BLaER1 (cell line): Measurements from ENCODE around the gene BICDL1.

Source experiments
- H3K27ac ChIP-seq: shearing (Covaris generic); formaldehyde crosslinking; 2 replicates; pipeline ENCODE4 v1.8.1; 2022
- H3K27me3 ChIP-seq: shearing (Covaris generic); formaldehyde crosslinking; 2 replicates; pipeline ENCODE4 v1.8.1; 2022
- H3K36me3 ChIP-seq: shearing (Covaris generic); formaldehyde crosslinking; 2 replicates; pipeline ENCODE4 v1.8.1; 2022
- H3K4me1 ChIP-seq: shearing (Covaris generic); formaldehyde crosslinking; 2 replicates; pipeline ENCODE4 v1.8.1; 2022
- H3K4me2 ChIP-seq: shearing (Covaris generic); formaldehyde crosslinking; 2 replicates; pipeline ENCODE4 v1.8.1; 2022
- H3K4me3 ChIP-seq: shearing (Covaris generic); formaldehyde crosslinking; 2 replicates; pipeline ENCODE4 v1.8.1; 2022
- H3K9ac ChIP-seq: shearing (Covaris generic); formaldehyde crosslinking; 2 replicates; pipeline ENCODE4 v1.8.1; 2022
- H3K9me3 ChIP-seq: shearing (Covaris generic); formaldehyde crosslinking; 2 replicates; pipeline ENCODE4 v1.8.1; 2022
- H4K20me1 ChIP-seq: shearing (Covaris generic); formaldehyde crosslinking; 2 replicates; pipeline ENCODE4 v1.8.1; 2022
- Cebpa-rat ChIP-seq: shearing (Covaris generic); IDR thresholded peaks from 2 replicates; pipeline ENCODE4 v1.8.1; 2022

The BICDL1 gene

DNA sequence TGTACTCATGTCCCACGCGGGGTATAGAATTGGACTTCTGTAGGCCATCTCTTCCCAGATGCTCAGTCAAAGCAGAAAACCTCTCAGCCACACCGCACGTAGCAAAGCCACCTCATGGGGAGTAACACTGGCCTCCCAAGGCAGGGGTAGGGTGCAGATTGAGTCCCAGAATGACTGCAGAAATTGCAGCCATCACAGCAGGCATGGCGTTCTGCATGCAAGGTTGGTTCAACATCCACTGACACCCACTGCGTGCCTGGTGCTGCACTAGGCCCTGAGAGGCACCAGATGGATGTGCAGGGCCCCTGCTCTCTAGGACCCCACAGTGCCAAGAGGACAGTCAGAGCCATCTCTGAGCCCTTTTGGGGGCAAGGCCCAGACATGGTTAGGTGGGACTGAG, 87.6 kb downstream of the BICDL1 start:
- H3K4me1 ChIP-seq: peaks cover 65% of the 10 kb centered on the region
- TF ChIP-seq Cebpa-rat: no peak
- no peaks in the 10 kb centered on the region for H3K27me3 ChIP-seq

DNA sequence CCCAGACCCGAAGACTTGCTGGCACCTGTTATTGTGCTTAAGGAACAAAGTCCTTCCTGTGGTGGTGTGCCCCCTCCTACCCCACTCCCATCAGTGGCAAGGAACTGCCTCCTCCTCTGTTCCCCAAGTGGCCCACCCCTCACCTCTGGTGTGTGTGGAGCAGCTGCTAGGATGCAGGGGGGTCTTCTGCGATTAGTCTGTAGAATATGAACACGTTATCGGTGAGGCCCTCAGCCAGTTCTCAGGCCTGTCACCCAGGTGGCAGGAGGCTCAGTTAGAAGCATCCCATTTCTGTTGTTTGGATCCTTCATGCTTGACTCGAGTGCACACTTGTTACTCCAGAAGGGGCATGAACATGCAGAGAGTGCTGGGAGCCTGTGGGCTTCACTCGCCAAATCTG, 88.2 kb downstream of the BICDL1 start:
- H3K36me3 ChIP-seq: no peaks in the 10 kb centered on the region
- H3K9me3 ChIP-seq: no peaks in the 10 kb centered on the region
- no peak overlapping the region; the same call in 1 of the 2 replicates for H3K4me3 ChIP-seq
- no peak for TF ChIP-seq Cebpa-rat
- H3K4me2 ChIP-seq: peak overlapping the region; percentile 78
- no peaks in the 10 kb centered on the region for H3K27me3 ChIP-seq
- H3K4me1 ChIP-seq: peaks cover 65% of the 10 kb centered on the region
- H3K9ac ChIP-seq: no peak overlapping the region
- H4K20me1 ChIP-seq: no peaks in the 10 kb centered on the region
- H3K27ac ChIP-seq: peak overlapping the region; percentile 33

More for the DNA sequence above, 87.6 kb downstream of the BICDL1 start:
- no peak overlapping the region for H3K9ac ChIP-seq
- H3K36me3 ChIP-seq: no peaks in the 10 kb centered on the region
- peak overlapping the region; percentile 33; the same call in 1 of the 2 replicates for H3K27ac ChIP-seq
- H3K4me3 ChIP-seq: no peak overlapping the region; the same call in 1 of the 2 replicates
- no peaks in the 10 kb centered on the region for H4K20me1 ChIP-seq
- H3K9me3 ChIP-seq: no peaks in the 10 kb centered on the region
- peak overlapping the region; percentile 78 for H3K4me2 ChIP-seq

DNA sequence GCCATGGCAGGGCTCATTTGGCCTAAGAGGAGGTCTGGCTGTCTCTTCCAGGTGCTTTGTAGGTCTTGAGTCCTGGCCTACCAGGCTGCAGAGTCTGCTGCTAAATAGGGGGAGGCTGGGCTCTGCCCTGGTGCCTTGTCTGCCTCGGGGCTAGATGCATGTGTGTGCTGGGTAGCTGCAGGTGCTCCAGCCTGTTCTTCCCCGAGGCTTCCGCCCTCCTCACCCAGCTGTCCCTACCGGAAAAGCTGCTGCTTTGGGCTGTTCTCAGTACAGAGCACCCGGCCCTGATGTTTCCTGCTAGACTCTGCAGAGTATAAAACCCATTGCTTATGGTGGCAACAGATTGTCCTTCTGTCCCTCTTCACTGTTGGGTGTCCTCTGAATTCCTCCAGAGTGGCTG, 89.8 kb downstream of the BICDL1 start:
- Histone ChIP-seq H3K27me3 (no peaks in the 10 kb centered on the region), H3K4me1 (peaks cover 65% of the 10 kb centered on the region), H3K36me3 (no peaks in the 10 kb centered on the region), H3K4me2 (peak overlapping the region; percentile 78), H3K9me3 (no peaks in the 10 kb centered on the region), H3K4me3 (peak overlapping the region; percentile 19; the same call in 1 of the 2 replicates), H3K9ac (peak overlapping the region; percentile 63; the same call in 1 of the 2 replicates), H3K27ac (peak overlapping the region; percentile 78), H4K20me1 (no peaks in the 10 kb centered on the region)
- no peak for TF ChIP-seq Cebpa-rat

DNA sequence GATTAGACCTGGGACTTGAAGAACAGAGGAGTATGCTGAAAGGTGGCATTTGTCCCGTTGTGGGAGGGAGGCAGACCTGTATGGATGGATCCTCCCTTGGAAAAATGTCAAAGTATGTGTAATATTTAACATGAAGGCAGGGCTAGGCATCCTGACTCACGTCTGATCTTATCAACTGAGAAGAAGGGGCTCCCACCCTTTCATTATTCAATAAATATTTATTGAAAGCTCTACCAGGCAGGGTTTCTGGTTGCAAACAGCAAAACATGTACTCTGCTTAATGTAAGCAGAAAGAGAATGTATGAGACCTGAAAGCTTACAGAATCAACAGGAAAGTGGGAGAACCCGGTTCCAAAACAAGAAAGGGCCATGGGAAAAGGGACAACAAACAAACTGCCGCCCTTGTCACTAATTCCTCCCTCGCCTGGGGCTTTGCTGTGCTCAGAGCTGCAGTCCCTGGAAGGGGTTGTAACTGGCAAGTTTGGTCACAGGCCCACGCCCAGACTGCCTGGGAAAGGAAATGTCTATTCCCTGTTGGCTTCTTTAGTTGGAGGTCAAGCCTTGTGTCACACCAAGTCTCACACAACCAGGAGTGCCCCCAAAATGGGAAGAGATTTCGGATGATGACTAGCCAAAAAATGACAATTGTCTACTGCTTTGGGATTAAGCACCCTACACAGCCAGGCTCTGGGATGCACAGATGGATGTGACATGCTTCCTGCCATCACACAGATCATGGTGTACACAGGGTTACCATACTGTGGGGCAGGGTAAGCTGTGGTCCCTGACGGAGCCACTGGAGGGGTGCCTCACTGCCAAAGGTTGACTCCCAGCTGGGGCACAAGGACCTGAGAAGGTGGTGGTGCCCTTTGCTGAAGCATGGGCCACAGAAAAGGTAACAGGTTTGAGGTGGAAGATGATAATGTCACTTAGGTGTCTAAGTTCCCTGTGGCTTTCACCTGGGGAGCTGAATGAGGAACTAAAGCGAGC, 90.7 kb downstream of the BICDL1 start:
- Histone ChIP-seq H3K36me3 (no peaks in the 10 kb centered on the region), H3K9ac (peak overlapping the region; percentile 63; the same call in 1 of the 2 replicates), H3K27me3 (no peaks in the 10 kb centered on the region), H3K4me3 (peak overlapping the region; percentile 19; the same call in 1 of the 2 replicates), H3K9me3 (no peaks in the 10 kb centered on the region), H3K27ac (peak overlapping the region; percentile 78), H3K4me1 (peaks cover 60% of the 10 kb centered on the region), H3K4me2 (peak overlapping the region; percentile 78), H4K20me1 (no peaks in the 10 kb centered on the region)
- TF ChIP-seq Cebpa-rat: no peak

DNA sequence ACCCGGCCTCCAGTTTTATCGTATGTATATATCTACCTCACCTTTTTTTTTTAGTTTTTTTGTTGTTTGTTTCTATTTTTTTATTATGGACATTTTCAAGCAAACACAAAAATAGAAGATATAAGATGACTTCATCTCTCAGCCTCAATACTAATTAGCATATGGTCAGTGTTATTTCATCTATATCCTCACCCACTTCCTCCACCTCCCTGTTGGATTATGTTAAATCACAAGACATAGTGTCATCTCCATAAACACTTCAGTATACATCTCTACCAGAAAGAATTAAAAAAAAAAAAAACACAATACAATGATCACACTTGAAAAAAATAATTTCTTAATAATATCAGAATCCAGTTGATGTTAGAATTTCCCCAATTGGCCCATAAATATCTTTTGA, 92.6 kb downstream of the BICDL1 start:
- H3K4me1 ChIP-seq: peaks cover 45% of the 10 kb centered on the region
- H3K27ac ChIP-seq: no peak overlapping the region
- no peak overlapping the region for H3K9ac ChIP-seq
- H3K9me3 ChIP-seq: no peaks in the 10 kb centered on the region
- H3K4me3 ChIP-seq: no peak overlapping the region
- no peak overlapping the region for H3K4me2 ChIP-seq
- no peaks in the 10 kb centered on the region for H3K36me3 ChIP-seq
- no peak for TF ChIP-seq Cebpa-rat
- H3K27me3 ChIP-seq: no peaks in the 10 kb centered on the region
- no peaks in the 10 kb centered on the region for H4K20me1 ChIP-seq

DNA sequence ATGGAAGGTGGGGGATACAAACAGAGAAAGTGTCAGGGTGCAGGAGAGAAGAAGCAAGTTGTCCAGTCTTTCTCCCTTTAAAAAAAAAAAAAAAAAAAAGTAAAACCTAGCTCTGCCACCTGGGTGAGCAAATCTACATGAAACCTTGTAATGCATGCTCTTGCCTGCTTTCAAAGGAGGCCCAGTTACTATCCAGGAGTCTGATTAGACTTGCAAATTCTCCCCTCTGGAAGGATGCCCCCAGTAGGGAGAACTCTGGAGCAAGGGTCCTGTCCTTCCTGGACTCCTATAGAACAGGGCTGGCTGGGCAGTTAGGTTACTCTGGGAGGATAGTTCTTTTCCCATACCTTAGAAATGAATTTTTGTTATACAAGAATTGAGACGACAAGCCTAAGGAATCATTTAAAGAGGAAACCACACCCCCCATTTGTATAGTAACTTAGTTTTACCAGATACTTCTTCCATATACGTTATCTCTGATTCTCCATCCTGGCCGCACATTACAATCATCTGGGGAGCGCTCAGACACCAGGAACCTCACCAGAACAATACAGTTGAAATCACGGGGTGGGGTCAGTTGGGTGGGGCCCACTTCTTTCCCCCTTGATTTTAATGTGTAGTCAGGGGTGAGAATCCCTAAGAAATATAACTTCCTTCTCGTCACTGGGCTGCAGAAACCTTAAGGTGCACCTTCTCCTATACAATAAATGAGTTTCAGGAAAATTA, 97.0 kb downstream of the BICDL1 start:
- TF ChIP-seq Cebpa-rat: no peak
- Histone ChIP-seq H3K4me2 (peak overlapping the region; percentile 93), H3K9ac (no peak overlapping the region), H3K9me3 (no peaks in the 10 kb centered on the region), H3K27me3 (no peaks in the 10 kb centered on the region), H3K4me3 (no peak overlapping the region), H3K4me1 (peaks cover 13% of the 10 kb centered on the region), H3K36me3 (peaks cover 7% of the 10 kb centered on the region; the same call in 1 of the 2 replicates), H3K27ac (no peak overlapping the region), H4K20me1 (0 out of 2 replicates have a peak, but pooled peaks cover 11% of the 10 kb centered on the region)

DNA sequence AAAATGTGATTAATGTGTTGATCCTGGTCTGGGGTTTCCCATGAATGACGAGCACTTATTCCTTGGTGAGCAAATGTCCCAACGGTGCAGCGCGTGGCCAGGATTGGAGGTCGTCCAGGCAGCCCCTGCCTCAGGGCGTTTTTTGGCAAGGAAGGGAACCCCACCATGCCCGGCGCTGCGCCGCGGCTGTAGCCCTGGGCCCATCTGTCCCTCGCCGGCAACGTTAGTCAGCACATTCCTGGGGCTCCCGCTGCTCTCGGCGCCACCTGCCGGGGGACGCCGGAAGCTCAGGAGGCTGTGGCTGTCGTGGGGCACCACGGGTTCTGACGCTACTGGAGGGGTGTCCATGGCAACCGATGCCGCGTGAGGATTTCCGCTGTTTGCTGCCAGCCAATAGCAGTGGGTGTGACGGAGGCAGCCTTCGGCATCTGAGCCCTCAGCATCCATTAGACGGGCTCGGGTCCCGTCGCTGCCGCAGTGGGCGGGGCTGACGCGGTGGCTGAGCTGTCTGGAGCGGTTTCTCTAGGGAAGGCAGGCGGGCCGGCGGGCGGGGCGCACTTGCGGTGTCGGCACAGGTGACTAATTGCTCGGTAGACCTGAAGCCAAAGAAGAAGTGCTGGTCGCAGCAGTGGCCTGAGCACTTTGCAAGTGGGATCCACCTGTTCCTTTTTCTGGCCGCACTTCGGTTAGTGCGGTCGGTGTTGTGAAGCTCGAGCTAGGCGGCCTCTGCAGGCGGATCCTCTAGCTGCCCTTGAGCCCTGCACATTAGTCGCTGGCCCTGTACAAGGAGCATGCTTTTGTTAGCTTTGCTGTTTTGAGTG, 98.0 kb downstream of the BICDL1 start:
- no peak overlapping the region for H3K27ac ChIP-seq
- H4K20me1 ChIP-seq: peaks cover 14% of the 10 kb centered on the region; the same call in 1 of the 2 replicates
- peaks cover 13% of the 10 kb centered on the region for H3K4me1 ChIP-seq
- H3K4me2 ChIP-seq: peak overlapping the region; percentile 93
- no peak for TF ChIP-seq Cebpa-rat
- H3K27me3 ChIP-seq: no peaks in the 10 kb centered on the region
- peak overlapping the region; percentile 65 for H3K4me3 ChIP-seq
- H3K9me3 ChIP-seq: no peaks in the 10 kb centered on the region
- peak overlapping the region; percentile 48; the same call in 1 of the 2 replicates for H3K9ac ChIP-seq
- H3K36me3 ChIP-seq: peaks cover 7% of the 10 kb centered on the region; the same call in 1 of the 2 replicates

DNA sequence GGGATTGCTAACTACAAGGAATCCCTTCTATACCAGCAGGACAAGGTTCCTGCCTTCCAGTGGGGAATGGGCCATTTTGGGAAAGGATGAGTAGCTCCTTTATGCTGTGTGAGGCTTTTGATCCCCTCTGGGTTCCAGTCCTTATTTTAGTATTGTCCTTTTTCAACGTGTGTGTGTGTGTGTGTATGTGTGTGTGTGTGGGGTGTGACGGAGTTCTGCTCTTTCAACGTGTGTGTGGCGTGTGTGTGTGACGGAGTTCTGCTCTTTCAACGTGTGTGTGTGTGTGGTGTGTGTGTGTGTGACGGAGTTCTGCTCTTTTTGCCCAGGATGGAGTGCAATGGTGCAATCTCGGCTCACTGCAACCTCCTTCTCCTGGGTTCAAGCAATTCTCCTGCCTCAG, 100.1 kb downstream of the BICDL1 start:
- no peaks in the 10 kb centered on the region for H3K27me3 ChIP-seq
- peaks cover 24% of the 10 kb centered on the region; the same call in 1 of the 2 replicates for H3K36me3 ChIP-seq
- no peak for TF ChIP-seq Cebpa-rat
- H3K4me2 ChIP-seq: no peak overlapping the region
- H3K27ac ChIP-seq: no peak overlapping the region
- H3K4me1 ChIP-seq: peaks cover 22% of the 10 kb centered on the region
- H4K20me1 ChIP-seq: peaks cover 35% of the 10 kb centered on the region
- no peaks in the 10 kb centered on the region for H3K9me3 ChIP-seq
- H3K9ac ChIP-seq: no peak overlapping the region
- H3K4me3 ChIP-seq: no peak overlapping the region

DNA sequence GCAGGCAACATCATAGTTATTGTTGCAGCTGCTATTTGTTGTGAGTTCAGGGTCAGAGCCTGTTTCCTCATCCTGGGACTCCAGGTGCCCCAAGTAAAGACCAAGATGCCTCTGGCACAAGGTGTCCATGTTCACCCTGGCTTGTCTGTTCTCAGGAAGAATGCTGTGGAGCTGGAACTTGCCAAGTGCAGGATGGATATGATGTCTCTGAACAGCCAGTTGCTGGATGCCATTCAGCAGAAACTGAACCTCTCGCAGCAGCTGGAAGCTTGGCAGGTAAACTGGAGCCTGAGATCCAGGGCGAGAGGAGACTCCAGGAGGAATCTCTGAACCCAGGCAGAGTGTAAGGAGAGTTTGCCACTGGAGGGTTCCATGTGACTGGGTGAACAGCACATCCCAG, 100.8 kb downstream of the BICDL1 start:
- H3K9me3 ChIP-seq: no peaks in the 10 kb centered on the region
- H3K4me2 ChIP-seq: no peak overlapping the region
- TF ChIP-seq Cebpa-rat: no peak
- H3K4me1 ChIP-seq: peaks cover 29% of the 10 kb centered on the region
- no peak overlapping the region for H3K9ac ChIP-seq
- H4K20me1 ChIP-seq: peaks cover 42% of the 10 kb centered on the region
- no peak overlapping the region for H3K4me3 ChIP-seq
- H3K36me3 ChIP-seq: peaks cover 29% of the 10 kb centered on the region
- H3K27me3 ChIP-seq: no peaks in the 10 kb centered on the region
- no peak overlapping the region for H3K27ac ChIP-seq
